A673 (cell line): ENCODE data around the gene HDAC8. TPM values are rescaled to one million over a fixed set of nuclear protein-coding genes. Genes with fewer than 3 reads are reported as not detected.

Experiments used
- BruUV-seq: library from RNA; stranded (reverse); fragments of 400-500 nt; replicated peaks from 2 replicates; lab custom pipeline; 2021; lab: Mats Ljungman, UMichigan
- CTCF ChIA-PET: fragments of 300-600 bp; sonication (Branson Sonifier 250); formaldehyde crosslinking; loops from one replicate; lab custom pipeline; 2022; ENCODE audit warnings: antibody characterized with exemption; lab: Charles Lee
- POLR2A ChIA-PET: fragments of 300-600 bp; sonication (Branson Sonifier 250); formaldehyde crosslinking; loops from one replicate; lab custom pipeline; 2022; ENCODE audit warnings: antibody characterized with exemption; ENCODE audit not compliant: low non-redundant PET; lab: Charles Lee
- DNase-seq: peaks from one replicate; pipeline ENCODE4 v3.0.0-alpha.2; 2015; ENCODE audit warnings: low spot score
- H3K27ac ChIP-seq: fragments of 200-600 bp; sonication (generic); 2 replicates; pipeline ENCODE4 v1.5.1; 2016; ENCODE audit warnings: mixed run types, low read depth, mild to moderate bottlenecking, mixed read lengths, antibody characterized with exemption, low read length; ENCODE audit not compliant: poor library complexity, severe bottlenecking
- H3K27me3 ChIP-seq: fragments of 200-600 bp; sonication (generic); replicated peaks from 2 replicates; pipeline ENCODE4 v1.6.1; 2017; ENCODE audit warnings: mixed run types, low read depth, mild to moderate bottlenecking, mixed read lengths, antibody characterized with exemption, low read length; ENCODE audit not compliant: insufficient read depth, poor library complexity
- H3K36me3 ChIP-seq: fragments of 200-600 bp; sonication (generic); 2 replicates; pipeline ENCODE4 v1.6.1; 2016; ENCODE audit warnings: mixed run types, mild to moderate bottlenecking, mixed read lengths, antibody characterized with exemption, low read length; ENCODE audit not compliant: insufficient read depth, poor library complexity, severe bottlenecking
- H3K4me1 ChIP-seq: fragments of 200-600 bp; sonication (generic); 2 replicates; pipeline ENCODE4 v1.6.1; 2017; ENCODE audit warnings: mixed run types, mild to moderate bottlenecking, mixed read lengths, antibody characterized with exemption, low read length; ENCODE audit not compliant: insufficient read depth, poor library complexity, severe bottlenecking
- H3K4me3 ChIP-seq: fragments of 200-600 bp; sonication (generic); 2 replicates; pipeline ENCODE4 v1.5.1; 2016; ENCODE audit warnings: low read depth, mixed run types, mild to moderate bottlenecking, mixed read lengths, low read length; ENCODE audit not compliant: poor library complexity, severe bottlenecking
- H3K9me3 ChIP-seq: fragments of 200-600 bp; sonication (generic); 2 replicates; pipeline ENCODE4 v1.6.1; 2016; ENCODE audit warnings: mixed run types, low read depth, mild to moderate bottlenecking, mixed read lengths, antibody characterized with exemption, low read length; ENCODE audit not compliant: poor library complexity, severe bottlenecking
- EZH2 ChIP-seq: fragments of 200-600 bp; sonication (generic); IDR thresholded peaks from 2 replicates; pipeline ENCODE4 v1.6.1; 2017; ENCODE audit warnings: borderline replicate concordance, low read depth, mild to moderate bottlenecking, mixed read lengths, antibody characterized with exemption, low read length; ENCODE audit not compliant: poor library complexity, severe bottlenecking
- intact Hi-C: fragments of 100-400 bp; cut with micrococcal nuclease; formaldehyde crosslinking; loops from one replicate; pipeline ENCODE4 v1.10.0; 2022; ENCODE audit not compliant: unreplicated experiment
- total RNA-seq: library from RNA; stranded (reverse); gene quantifications from 2 replicates; pipeline ENCODE4 v1.2.3, GENCODE V29; 2021
- TF ChIP-seq, protein P1 (sequence below): fragments of 300-800, 200-600 bp; sonication (generic); conservative IDR thresholded peaks from 2 replicates; pipeline ENCODE4 v1.5.1; 2017; ENCODE audit warnings: low read depth, mild to moderate bottlenecking, antibody characterized with exemption, low read length, moderate library complexity, mixed read lengths

Gene HDAC8
- total RNA-seq, 1 experiment from 2014 or later, result 26.0 TPM

DNA sequence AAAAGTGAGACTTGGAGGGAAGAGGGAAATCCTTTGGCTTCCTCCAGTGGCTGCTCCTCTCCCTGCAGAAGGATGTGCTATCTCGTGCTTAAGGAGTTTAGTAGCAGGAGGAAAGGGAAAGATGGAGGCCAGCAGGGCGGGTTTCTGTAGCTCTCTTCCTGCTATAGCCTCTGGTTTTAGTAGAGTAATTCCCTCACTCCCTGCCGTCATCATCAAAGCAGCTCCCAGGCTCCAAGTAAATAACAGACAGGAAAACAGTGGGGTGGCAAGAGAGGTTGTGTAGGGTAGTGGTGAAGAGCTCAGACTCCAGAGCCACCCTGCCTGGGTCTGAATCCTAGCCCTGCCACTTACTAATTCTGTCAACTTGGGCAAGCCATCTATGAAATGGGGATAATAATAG is 185.4 kb downstream of the HDAC8 start:
- DNase-seq, result no peak
- BruUV-seq, result no TSS peak
- Histone ChIP-seq H3K4me1 (no peaks in the 10 kb centered on the region), H3K27ac (no peak overlapping the region), H3K36me3 (no peaks in the 10 kb centered on the region), H3K4me3 (no peak overlapping the region), H3K27me3 (peaks cover 11% of the 10 kb centered on the region), H3K9me3 (no peaks in the 10 kb centered on the region)
- CTCF ChIA-PET, result no interaction called here
- POLR2A ChIA-PET, result no interaction called here
- TF ChIP-seq, protein P1, sequence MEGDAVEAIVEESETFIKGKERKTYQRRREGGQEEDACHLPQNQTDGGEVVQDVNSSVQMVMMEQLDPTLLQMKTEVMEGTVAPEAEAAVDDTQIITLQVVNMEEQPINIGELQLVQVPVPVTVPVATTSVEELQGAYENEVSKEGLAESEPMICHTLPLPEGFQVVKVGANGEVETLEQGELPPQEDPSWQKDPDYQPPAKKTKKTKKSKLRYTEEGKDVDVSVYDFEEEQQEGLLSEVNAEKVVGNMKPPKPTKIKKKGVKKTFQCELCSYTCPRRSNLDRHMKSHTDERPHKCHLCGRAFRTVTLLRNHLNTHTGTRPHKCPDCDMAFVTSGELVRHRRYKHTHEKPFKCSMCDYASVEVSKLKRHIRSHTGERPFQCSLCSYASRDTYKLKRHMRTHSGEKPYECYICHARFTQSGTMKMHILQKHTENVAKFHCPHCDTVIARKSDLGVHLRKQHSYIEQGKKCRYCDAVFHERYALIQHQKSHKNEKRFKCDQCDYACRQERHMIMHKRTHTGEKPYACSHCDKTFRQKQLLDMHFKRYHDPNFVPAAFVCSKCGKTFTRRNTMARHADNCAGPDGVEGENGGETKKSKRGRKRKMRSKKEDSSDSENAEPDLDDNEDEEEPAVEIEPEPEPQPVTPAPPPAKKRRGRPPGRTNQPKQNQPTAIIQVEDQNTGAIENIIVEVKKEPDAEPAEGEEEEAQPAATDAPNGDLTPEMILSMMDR, result no peak
- no peak for TF ChIP-seq EZH2
- intact Hi-C loops, result no loop called here

DNA sequence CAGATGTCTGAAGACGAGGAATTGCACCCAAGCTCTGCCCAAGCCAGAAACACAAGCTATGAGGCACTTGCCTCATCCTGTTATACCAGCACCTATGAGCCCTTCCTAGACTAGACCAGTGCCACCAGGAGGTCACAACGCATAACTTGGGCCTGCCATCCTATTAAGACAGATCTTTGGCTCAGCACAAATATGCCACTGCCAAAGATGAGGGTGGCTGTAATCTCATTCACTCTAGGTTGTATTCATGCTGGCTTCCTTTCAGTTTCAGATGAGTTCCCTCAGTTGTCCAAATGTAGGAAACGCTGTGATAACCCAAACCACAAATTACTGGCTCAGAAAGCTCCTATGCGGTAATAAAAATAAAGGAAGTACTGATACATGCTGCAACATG is 190.4 kb downstream of the HDAC8 start:
- TF ChIP-seq, protein P1, result no peak
- TF ChIP-seq EZH2, result no peak
- POLR2A ChIA-PET, result no interaction called here
- H3K4me1 ChIP-seq, result no peaks in the 10 kb centered on the region
- CTCF ChIA-PET, result no interaction called here
- peaks cover 11% of the 10 kb centered on the region for H3K27me3 ChIP-seq
- DNase-seq, result no peak
- no peak overlapping the region for H3K27ac ChIP-seq
- no TSS peak for BruUV-seq
- no peak overlapping the region for H3K4me3 ChIP-seq
- no peaks in the 10 kb centered on the region for H3K9me3 ChIP-seq
- intact Hi-C loops, result no loop called here
- no peaks in the 10 kb centered on the region for H3K36me3 ChIP-seq

DNA sequence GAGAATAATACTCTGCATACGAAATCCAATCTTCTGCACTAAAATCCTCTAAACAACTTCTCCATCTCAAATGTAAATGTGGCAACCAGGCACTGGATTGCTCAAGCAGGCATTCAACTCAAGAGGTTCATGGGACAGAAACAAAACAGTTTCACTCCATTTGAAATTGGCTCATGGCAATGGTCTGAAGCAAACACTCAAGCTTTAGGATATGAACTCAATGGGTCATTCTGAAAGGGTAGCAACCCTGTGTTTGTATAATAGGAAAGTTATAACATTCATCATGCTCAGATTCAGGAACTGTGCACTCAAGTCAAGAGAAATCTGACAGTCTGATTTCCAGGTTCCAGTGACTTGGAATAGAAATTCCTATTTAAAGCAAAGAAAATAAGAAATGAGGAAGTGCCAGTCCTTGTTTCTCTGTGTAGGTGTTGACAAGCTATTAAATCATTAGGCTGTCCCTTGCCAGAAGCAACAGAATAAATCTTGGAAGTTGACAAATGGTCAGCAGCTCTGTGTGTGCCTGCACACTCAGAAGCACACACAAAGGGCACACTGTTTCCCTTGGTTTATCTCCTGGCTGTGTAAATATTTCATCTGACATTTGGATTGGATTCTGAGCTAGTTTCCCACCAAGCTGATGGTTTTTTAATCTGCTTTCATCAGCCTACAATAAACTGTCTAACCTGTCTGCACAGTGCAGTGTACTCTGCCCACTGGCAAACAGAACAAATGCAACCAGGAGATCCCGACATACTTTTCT is 191.0 kb downstream of the HDAC8 start:
- BruUV-seq, result no TSS peak
- intact Hi-C loops, result no loop called here
- CTCF ChIA-PET, result no interaction called here

More for the DNA sequence above, 191.0 kb downstream of the HDAC8 start:
- DNase-seq, result no peak
- H3K4me1 ChIP-seq, result no peaks in the 10 kb centered on the region
- TF ChIP-seq EZH2, result no peak
- TF ChIP-seq, protein P1, result no peak
- H3K27me3 ChIP-seq, result peaks cover 9% of the 10 kb centered on the region
- H3K36me3 ChIP-seq, result no peaks in the 10 kb centered on the region
- H3K9me3 ChIP-seq, result no peaks in the 10 kb centered on the region
- H3K27ac ChIP-seq, result no peak overlapping the region
- no peak overlapping the region for H3K4me3 ChIP-seq
- POLR2A ChIA-PET, result no interaction called here
